Measurements from ENCODE around the gene VIT.

- no peak for TF ChIP-seq CTCF (IDR thresholded peaks at IDR 0.05)
- TF ChIP-seq ZFX (IDR thresholded peaks at IDR 0.05; ENCODE audit: borderline replicate concordance): no peak
These were observed 13.9 kb upstream of the VIT start for GRCh38 chr2:36682562-36682961.
